ENCODE measurements around the gene SLC6A13.

DNA sequence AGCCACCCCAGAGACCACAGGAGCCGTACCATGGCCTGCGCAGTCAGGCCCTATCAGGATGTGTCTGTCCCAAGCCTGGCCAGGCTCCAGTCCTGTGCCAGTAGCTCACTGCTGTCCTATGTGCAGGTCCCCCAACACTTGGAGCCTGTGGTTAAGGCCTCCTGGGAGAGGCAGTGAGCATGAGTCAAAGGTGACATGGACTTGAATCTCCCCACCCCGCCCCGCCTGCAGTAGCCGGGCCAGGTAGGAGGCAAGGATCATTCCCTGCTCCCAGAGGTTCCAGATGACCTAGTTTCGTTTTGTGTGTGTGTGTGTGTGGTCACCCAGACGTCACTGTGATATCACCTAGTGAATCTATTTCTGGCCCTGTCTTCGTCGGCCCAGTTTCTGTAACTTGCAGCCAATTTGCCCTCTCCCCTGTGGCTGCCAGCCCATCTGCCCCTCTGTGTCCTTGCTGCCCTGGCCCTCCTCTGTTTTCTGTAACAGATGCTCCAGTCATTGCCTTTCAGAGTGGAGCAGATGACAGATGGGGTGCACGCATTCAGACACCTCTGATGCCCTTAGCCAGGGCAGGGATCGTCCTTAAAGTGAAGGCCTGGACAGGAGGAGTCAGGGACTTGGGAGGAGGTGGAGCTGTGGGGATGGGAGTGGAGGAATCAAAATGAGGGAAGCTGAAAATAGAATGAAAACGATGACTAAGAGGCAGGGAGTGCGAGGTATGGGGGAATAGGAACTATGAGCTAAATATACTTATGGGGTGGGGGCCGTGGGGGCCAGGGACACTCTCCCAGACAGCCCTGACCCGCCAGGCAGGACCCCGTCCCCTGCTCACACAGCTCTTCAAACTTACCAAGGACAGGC is 86.1 kb downstream of the SLC6A13 start:
- TF ChIP-seq CTCF (optimal IDR thresholded peaks at IDR 0.05 in 1 of 3, IDR thresholded peaks at IDR 0.05 in 1 of 3, conservative IDR thresholded peaks at IDR 0.05 in 1 of 3; ENCODE audit: extremely low read depth in 1 of 3, insufficient read depth in 2 of 3, low read length in 3 of 3) (no peak), EZH2 (IDR thresholded peaks at IDR 0.05; ENCODE audit: low read length) (no peak)

Measured in keratinocyte (primary cell).